Neural cell (in vitro differentiated cells): ENCODE data around the gene RASSF4. TPM values are rescaled to one million over a fixed set of nuclear protein-coding genes. Genes with fewer than 3 reads are reported as not detected.

ENCODE experiments used
- H2AFZ ChIP-seq: fragments of 200-600, 300-800 bp; sonication (generic), shearing (Covaris generic); 2 replicates; pipeline ENCODE4 v1.6.0; 2014; ENCODE audit warnings: low read depth, mild to moderate bottlenecking, antibody characterized with exemption, low read length, moderate library complexity
- H3F3A ChIP-seq: fragments of 200-600 bp; shearing (Covaris generic); 2 replicates; pipeline ENCODE4 v1.6.1; 2016; ENCODE audit warnings: mild to moderate bottlenecking, moderate library complexity, mixed read lengths, antibody characterized with exemption, low read length; ENCODE audit not compliant: insufficient read depth, poor library complexity, severe bottlenecking
- H3K27ac ChIP-seq: fragments of 200-600, 300-800 bp; sonication (generic), shearing (Covaris generic); 2 replicates; pipeline ENCODE4 v1.5.1; 2014; ENCODE audit warnings: mild to moderate bottlenecking, low read length, moderate library complexity
- H3K27me3 ChIP-seq: fragments of 300-800, 200-600 bp; sonication (generic), shearing (Covaris generic); 2 replicates; pipeline ENCODE4 v1.6.0; 2014; ENCODE audit warnings: mild to moderate bottlenecking, low read depth, low read length, moderate library complexity; ENCODE audit not compliant: insufficient read depth
- H3K36me3 ChIP-seq: fragments of 300-800, 200-600 bp; sonication (generic), shearing (Covaris generic); 2 replicates; pipeline ENCODE4 v1.5.1; 2014; ENCODE audit warnings: mild to moderate bottlenecking, antibody characterized with exemption, low read length, moderate library complexity; ENCODE audit not compliant: insufficient read depth
- H3K4me2 ChIP-seq: fragments of 300-800, 200-600 bp; sonication (generic), shearing (Covaris generic); 2 replicates; pipeline ENCODE4 v1.6.0; 2014; ENCODE audit warnings: mild to moderate bottlenecking, low read length
- H3K4me3 ChIP-seq: fragments of 300-800, 200-600 bp; sonication (generic), shearing (Covaris generic); 2 replicates; pipeline ENCODE4 v1.5.1; 2014; ENCODE audit warnings: mild to moderate bottlenecking, low read length, moderate library complexity
- H3K79me2 ChIP-seq: fragments of 200-600 bp; shearing (Covaris generic); replicated peaks from 2 replicates; pipeline ENCODE4 v1.6.0; 2014; ENCODE audit warnings: mild to moderate bottlenecking, low read length, moderate library complexity; ENCODE audit not compliant: insufficient read depth
- H3K9ac ChIP-seq: fragments of 300-800, 200-600 bp; sonication (generic), shearing (Covaris generic); 2 replicates; pipeline ENCODE4 v1.6.1; 2016; ENCODE audit warnings: mild to moderate bottlenecking, low read length, mixed read lengths
- H3K9me2 ChIP-seq: fragments of 200-600 bp; shearing (Covaris generic); 2 replicates; pipeline ENCODE4 v1.6.1; 2016; ENCODE audit warnings: mild to moderate bottlenecking, low read length, mixed read lengths; ENCODE audit not compliant: insufficient read depth
- H3K9me3 ChIP-seq: fragments of 200-600, 300-800 bp; sonication (generic), shearing (Covaris generic); 2 replicates; pipeline ENCODE4 v1.6.1; 2016; ENCODE audit warnings: mild to moderate bottlenecking, mixed run types, low read length, moderate library complexity, mixed read lengths
- H4K20me1 ChIP-seq: fragments of 200-600 bp; shearing (Covaris generic); 2 replicates; pipeline ENCODE4 v1.6.1; 2016; ENCODE audit warnings: mild to moderate bottlenecking, mixed run types; ENCODE audit not compliant: insufficient read depth
- CTCF ChIP-seq: fragments of 450-650 bp; IDR thresholded peaks from 2 replicates; pipeline ENCODE4 v1.5.1; 2014; ENCODE audit warnings: antibody characterized with exemption, mild to moderate bottlenecking, moderate library complexity; ENCODE audit not compliant: poor library complexity, severe bottlenecking
- EP300 ChIP-seq: fragments of 450-650 bp; conservative IDR thresholded peaks from 2 replicates; pipeline ENCODE4 v1.6.1; 2014; ENCODE audit warnings: antibody characterized with exemption, mild to moderate bottlenecking, moderate library complexity; ENCODE audit not compliant: poor library complexity, severe bottlenecking
- EZH2 ChIP-seq: fragments of 200-600, 300-800 bp; shearing (Covaris generic), sonication (generic); IDR thresholded peaks from 2 replicates; pipeline ENCODE4 v1.6.1; 2014; ENCODE audit warnings: antibody characterized with exemption, low read length, borderline replicate concordance, mild to moderate bottlenecking; ENCODE audit not compliant: insufficient read depth, poor library complexity, severe bottlenecking
- MXI1 ChIP-seq: fragments of 450-650 bp; conservative IDR thresholded peaks from 2 replicates; pipeline ENCODE4 v1.6.1; 2014; ENCODE audit warnings: antibody characterized with exemption, mild to moderate bottlenecking; ENCODE audit not compliant: poor library complexity, severe bottlenecking
- POLR2AphosphoS5 ChIP-seq: IDR thresholded peaks from 2 replicates; pipeline ENCODE4 v1.6.1; 2012
- RAD21 ChIP-seq: fragments of 450-650 bp; conservative IDR thresholded peaks from 2 replicates; pipeline ENCODE4 v1.6.1; 2014; ENCODE audit warnings: antibody characterized with exemption, mild to moderate bottlenecking, moderate library complexity
- SMC3 ChIP-seq: fragments of 450-650 bp; conservative IDR thresholded peaks from 2 replicates; pipeline ENCODE4 v1.6.1; 2014; ENCODE audit warnings: antibody characterized with exemption, mild to moderate bottlenecking, moderate library complexity; ENCODE audit not compliant: poor library complexity
- TAF1 ChIP-seq: IDR thresholded peaks from 2 replicates; pipeline ENCODE4 v1.6.1; 2012; ENCODE audit warnings: low read depth
- polyA plus RNA-seq: library from polyadenylated mRNA; depleted of rRNA; stranded (reverse); fragments of >200 nt; gene quantifications from 2 replicates; pipeline ENCODE4 v1.2.3, GENCODE V29; 2014
- TF ChIP-seq, protein P1 (sequence below): IDR thresholded peaks from 2 replicates; pipeline ENCODE4 v1.6.1; 2012; ENCODE audit warnings: borderline replicate concordance

Gene RASSF4
- polyA plus RNA-seq, 1 donor from 2014 or later: 10.2 TPM

GRCh38 chr10:44934416-44935200, 25.0 kb upstream of the RASSF4 start:
- Histone ChIP-seq H3K27ac (no peak overlapping the region), H3K9me3 (no peaks in the 10 kb centered on the region), H3K9ac (no peak overlapping the region)

GRCh38 chr10:44935201-44935965, 24.2 kb upstream of the RASSF4 start:
- no peak overlapping the region for H3K27ac ChIP-seq
- no peak overlapping the region for H2AFZ ChIP-seq
- H3K79me2 ChIP-seq: no peaks in the 10 kb centered on the region
- no peak overlapping the region for H3K4me2 ChIP-seq
- TF ChIP-seq CTCF: no peak
- TF ChIP-seq POLR2AphosphoS5: no peak
- no peak for TF ChIP-seq RAD21
- TF ChIP-seq, protein P1, sequence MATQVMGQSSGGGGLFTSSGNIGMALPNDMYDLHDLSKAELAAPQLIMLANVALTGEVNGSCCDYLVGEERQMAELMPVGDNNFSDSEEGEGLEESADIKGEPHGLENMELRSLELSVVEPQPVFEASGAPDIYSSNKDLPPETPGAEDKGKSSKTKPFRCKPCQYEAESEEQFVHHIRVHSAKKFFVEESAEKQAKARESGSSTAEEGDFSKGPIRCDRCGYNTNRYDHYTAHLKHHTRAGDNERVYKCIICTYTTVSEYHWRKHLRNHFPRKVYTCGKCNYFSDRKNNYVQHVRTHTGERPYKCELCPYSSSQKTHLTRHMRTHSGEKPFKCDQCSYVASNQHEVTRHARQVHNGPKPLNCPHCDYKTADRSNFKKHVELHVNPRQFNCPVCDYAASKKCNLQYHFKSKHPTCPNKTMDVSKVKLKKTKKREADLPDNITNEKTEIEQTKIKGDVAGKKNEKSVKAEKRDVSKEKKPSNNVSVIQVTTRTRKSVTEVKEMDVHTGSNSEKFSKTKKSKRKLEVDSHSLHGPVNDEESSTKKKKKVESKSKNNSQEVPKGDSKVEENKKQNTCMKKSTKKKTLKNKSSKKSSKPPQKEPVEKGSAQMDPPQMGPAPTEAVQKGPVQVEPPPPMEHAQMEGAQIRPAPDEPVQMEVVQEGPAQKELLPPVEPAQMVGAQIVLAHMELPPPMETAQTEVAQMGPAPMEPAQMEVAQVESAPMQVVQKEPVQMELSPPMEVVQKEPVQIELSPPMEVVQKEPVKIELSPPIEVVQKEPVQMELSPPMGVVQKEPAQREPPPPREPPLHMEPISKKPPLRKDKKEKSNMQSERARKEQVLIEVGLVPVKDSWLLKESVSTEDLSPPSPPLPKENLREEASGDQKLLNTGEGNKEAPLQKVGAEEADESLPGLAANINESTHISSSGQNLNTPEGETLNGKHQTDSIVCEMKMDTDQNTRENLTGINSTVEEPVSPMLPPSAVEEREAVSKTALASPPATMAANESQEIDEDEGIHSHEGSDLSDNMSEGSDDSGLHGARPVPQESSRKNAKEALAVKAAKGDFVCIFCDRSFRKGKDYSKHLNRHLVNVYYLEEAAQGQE: no peak
- TF ChIP-seq TAF1: no peak
- TF ChIP-seq EZH2: no peak
- TF ChIP-seq MXI1: no peak
- TF ChIP-seq EP300: no peak
- no peak for TF ChIP-seq SMC3
- H3K9ac ChIP-seq: no peak overlapping the region
- no peaks in the 10 kb centered on the region for H3K9me2 ChIP-seq
- H3K9me3 ChIP-seq: no peaks in the 10 kb centered on the region
- no peak overlapping the region for H3K4me3 ChIP-seq
- no peaks in the 10 kb centered on the region for H4K20me1 ChIP-seq
- no peaks in the 10 kb centered on the region for H3K36me3 ChIP-seq
- H3K27me3 ChIP-seq: no peaks in the 10 kb centered on the region
- no peaks in the 10 kb centered on the region for H3F3A ChIP-seq

More at GRCh38 chr10:44934416-44935200, 25.0 kb upstream of the RASSF4 start:
- H3K36me3 ChIP-seq: no peaks in the 10 kb centered on the region
- H3K27me3 ChIP-seq: no peaks in the 10 kb centered on the region
- H3F3A ChIP-seq: no peaks in the 10 kb centered on the region
- H3K4me3 ChIP-seq: no peak overlapping the region
- no peak overlapping the region for H2AFZ ChIP-seq
- H4K20me1 ChIP-seq: no peaks in the 10 kb centered on the region
- H3K79me2 ChIP-seq: no peaks in the 10 kb centered on the region
- no peak for TF ChIP-seq SMC3
- no peak for TF ChIP-seq EZH2
- no peak for TF ChIP-seq POLR2AphosphoS5
- TF ChIP-seq RAD21: no peak
- H3K4me2 ChIP-seq: no peak overlapping the region
- H3K9me2 ChIP-seq: no peaks in the 10 kb centered on the region
